GM12878 (cell line): ENCODE measurements around the gene DPF3.

Source experiments
- BACH1 ChIP-seq: fragments of 450-650 bp; IDR thresholded peaks from 2 replicates; pipeline ENCODE4 v1.6.1; 2017; ENCODE audit warnings: mild to moderate bottlenecking, borderline replicate concordance
- BHLHE40 ChIP-seq, 2 experiments: fragments of 450-650 bp in 1 of 2; IDR thresholded peaks; 2 replicates each; pipeline ENCODE4 v1.6.1; 2011 to 2017; ENCODE audit warnings: low read depth in 2 of 2, borderline replicate concordance in 1 of 2, improper control_type of control experiment in 1 of 2, low read length in 1 of 2, mild to moderate bottlenecking in 1 of 2
- EP300 ChIP-seq, 2 experiments: fragments of 150-350 bp in 1 of 2; IDR thresholded peaks; 2 replicates each; pipeline ENCODE4 v1.6.1; 2011 to 2012; ENCODE audit warnings: low read depth in 2 of 2, low read length in 2 of 2, borderline replicate concordance in 1 of 2, improper control_type of control experiment in 1 of 2, inconsistent platforms in 1 of 2; ENCODE audit not compliant: control insufficient read depth in 1 of 2
- EZH2 ChIP-seq: IDR thresholded peaks from 2 replicates; pipeline ENCODE4 v1.6.1; 2012; ENCODE audit warnings: low read depth, mild to moderate bottlenecking, control low read depth, inconsistent platforms, low read length, borderline replicate concordance; ENCODE audit not compliant: control insufficient read depth
- JUNB ChIP-seq: IDR thresholded peaks from 2 replicates; pipeline ENCODE4 v1.6.1; 2016; ENCODE audit warnings: antibody characterized with exemption, mild to moderate bottlenecking
- RAD21 ChIP-seq: IDR thresholded peaks from 2 replicates; pipeline ENCODE4 v1.6.1; 2011; ENCODE audit warnings: mild to moderate bottlenecking, low read depth, low read length, moderate library complexity; ENCODE audit not compliant: insufficient read depth
- ZNF687 ChIP-seq: fragments of 450-650 bp; IDR thresholded peaks from 2 replicates; pipeline ENCODE4 v1.6.1; 2017; ENCODE audit warnings: mild to moderate bottlenecking, moderate library complexity

GRCh38 chr14:72747652-72748051, 146.2 kb downstream of the DPF3 start:
- no peak for TF ChIP-seq BACH1
- TF ChIP-seq EZH2, result no peak
- TF ChIP-seq JUNB, result no peak
- TF ChIP-seq ZNF687, result no peak
- no peak for TF ChIP-seq EP300 (IDR thresholded peaks at IDR 0.05; ENCODE audit: borderline replicate concordance in 1 of 2, control insufficient read depth in 1 of 2, low read depth in 2 of 2, low read length in 2 of 2)
- TF ChIP-seq RAD21, result no peak
- TF ChIP-seq BHLHE40 (IDR thresholded peaks at IDR 0.05; ENCODE audit: borderline replicate concordance in 1 of 2, low read depth in 2 of 2, low read length in 1 of 2), result no peak
